Measurements from ENCODE around the gene METTL26.

DNA sequence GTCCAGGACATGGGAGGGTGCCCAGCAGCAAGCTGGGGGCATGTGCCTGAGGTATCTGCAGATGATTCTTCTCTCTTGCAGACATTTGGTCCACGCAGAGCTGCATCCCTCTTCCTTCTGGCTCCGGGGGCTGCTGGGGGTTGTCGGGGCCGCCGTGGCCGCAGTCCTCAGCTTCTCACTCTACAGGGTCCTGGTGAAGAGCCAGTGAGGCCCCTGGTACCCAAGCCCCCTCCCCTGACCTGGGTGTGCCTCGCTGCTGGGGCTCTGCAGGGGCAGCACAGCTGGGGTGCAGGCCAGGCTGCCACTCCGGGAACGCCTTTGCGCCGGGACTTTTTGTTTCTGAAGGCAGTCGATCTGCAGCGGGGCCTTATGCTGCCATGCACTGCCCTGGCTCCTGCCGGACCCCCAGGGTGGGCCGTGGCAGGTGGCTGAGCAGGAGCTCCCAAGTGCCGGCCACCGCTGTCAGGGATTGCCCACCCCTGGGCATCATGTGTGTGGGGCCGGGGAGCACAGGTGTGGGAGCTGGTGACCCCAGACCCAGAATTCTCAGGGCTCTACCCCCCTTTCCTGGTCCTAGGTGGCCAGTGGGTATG is 37.4 kb upstream of the METTL26 start:
- TF ChIP-seq EZH2phosphoT487 (IDR thresholded peaks at IDR 0.05; ENCODE audit: insufficient read depth, low read depth) (no peak), EZH2 (IDR thresholded peaks at IDR 0.05; ENCODE audit: insufficient read depth, poor library complexity, severe bottlenecking) (no peak)

Data from GM23248 (cell line).